Sigmoid colon (tissue), 7 donors: ENCODE results near the gene DIPK1C. TPM values are rescaled to one million over a fixed set of nuclear protein-coding genes. Genes with fewer than 3 reads are reported as not detected.

ENCODE experiments used
- DNase-seq: peaks from one replicate; pipeline ENCODE4 v3.0.0-alpha.2; 2019
- H3K27ac ChIP-seq, 4 donors: fragments of 200-600 bp; sonication (generic); one replicate each; pipeline ENCODE4 v1.5.1; 2016 to 2019; ENCODE audit warnings: mild to moderate bottlenecking in 1 of 4
- H3K27me3 ChIP-seq, 3 donors: fragments of 200-600 bp; sonication (generic); one replicate each; pipeline ENCODE4 v1.5.1; 2019; ENCODE audit warnings: mild to moderate bottlenecking in 1 of 3
- H3K36me3 ChIP-seq, 4 donors: fragments of 200-600 bp; sonication (generic); one replicate each; pipeline ENCODE4 v1.5.1; 2016 to 2019
- H3K4me1 ChIP-seq, 4 donors: fragments of 200-600 bp; sonication (generic); one replicate each; pipeline ENCODE4 v1.5.1; 2017 to 2019
- H3K4me3 ChIP-seq, 4 donors: fragments of 200-600 bp; sonication (generic); one replicate each; pipeline ENCODE4 v1.5.1; 2017 to 2019; ENCODE audit warnings: mild to moderate bottlenecking in 2 of 4, moderate library complexity in 1 of 4
- H3K9me3 ChIP-seq, 4 donors: fragments of 200-600 bp in 3 of 4; sonication (generic) in 3 of 4; one replicate each; pipeline versions ENCODE4 v1.5.1 to v1.6.1; 2013 to 2019
- CTCF ChIP-seq, 4 experiments: fragments of 450-650 bp in 3 of 4; fragments of 200-600 bp in 1 of 4; IDR thresholded peaks; one replicate each; pipeline ENCODE4 v1.5.1; 2016 to 2019; ENCODE audit warnings: antibody characterized with exemption in 4 of 4, mild to moderate bottlenecking in 3 of 4, moderate library complexity in 2 of 4
- EP300 ChIP-seq, 4 donors: sonication (generic); formaldehyde crosslinking; IDR thresholded peaks; one replicate each; pipeline ENCODE4 v1.6.1; 2017; ENCODE audit warnings: antibody characterized with exemption in 4 of 4
- POLR2A ChIP-seq, 2 donors: fragments of 450-650 bp; IDR thresholded peaks; one replicate each; pipeline ENCODE4 v1.6.1; 2016; ENCODE audit warnings: antibody characterized with exemption in 2 of 2, mild to moderate bottlenecking in 2 of 2, moderate library complexity in 2 of 2
- POLR2AphosphoS5 ChIP-seq, 4 donors: sonication (generic); formaldehyde crosslinking; IDR thresholded peaks; one replicate each; pipeline ENCODE4 v1.6.1; 2017; ENCODE audit warnings: antibody characterized with exemption in 4 of 4
- WGBS, 2 donors: extraction: QIAGEN DNeasy Blood & Tissue Kit; methylation state at CpG; one replicate each; pipeline ENCODE4 v1.1.7; 2013; 5-methylcytosine and 5-hydroxymethylcytosine counted together
- intact Hi-C: fragments of 100-400 bp; cut with DNase I; formaldehyde crosslinking; loops from one replicate; pipeline ENCODE4 v1.15.1; 2023
- polyA plus RNA-seq, 3 donors: library from polyadenylated mRNA; stranded (reverse); fragments of 200-250 nt; gene quantifications; one replicate each; pipeline ENCODE4 v1.2.3, GENCODE V29; 2013
- total RNA-seq, 4 donors: library from RNA; depleted of rRNA; stranded (reverse); fragments of >200 nt; gene quantifications; one replicate each; pipeline ENCODE4 v1.1.0, GENCODE V29; 2016
- donor health status: healthy with polysubstance abuse.
- donor health status: Bipolar disorder and iron deficiency.
- donor health status: healthy.

Gene DIPK1C
- total and polyA plus RNA-seq, 7 donors: 0.48 to 1.1 (median 0.95) TPM; not detected in 3

- H3K36me3 ChIP-seq: no peaks in the 10 kb centered on the region
- no peak for DNase-seq
- intact Hi-C loops: no loop called here
- H3K27ac ChIP-seq: no peak overlapping the region
- H3K9me3 ChIP-seq: no peaks in the 10 kb centered on the region
- H3K4me3 ChIP-seq: no peak overlapping the region
- no peaks in the 10 kb centered on the region for H3K27me3 ChIP-seq
- no peak for TF ChIP-seq EP300 (IDR thresholded peaks at IDR 0.05)
- no peak for TF ChIP-seq CTCF (IDR thresholded peaks at IDR 0.05)
- no peak for TF ChIP-seq POLR2AphosphoS5 (IDR thresholded peaks at IDR 0.05)
- TF ChIP-seq POLR2A (IDR thresholded peaks at IDR 0.05): no peak
- H3K4me1 ChIP-seq: no peaks in the 10 kb centered on the region
- 27 to 61% methylated on average over 1 of the region's 1 CpG for WGBS, 2 donors
Measured at GRCh38 chr18:74388227-74388626, 68.9 kb downstream of the DIPK1C start.

GRCh38 chr18:74387383-74387782, 69.7 kb downstream of the DIPK1C start:
- H3K4me1 ChIP-seq: no peaks in the 10 kb centered on the region
- H3K9me3 ChIP-seq: no peaks in the 10 kb centered on the region
- H3K36me3 ChIP-seq: no peaks in the 10 kb centered on the region
- no peak overlapping the region for H3K4me3 ChIP-seq
- 78 to 87% methylated on average over 6 of the region's 6 CpGs for WGBS, 2 donors
- intact Hi-C loops: no loop called here
- no peak overlapping the region for H3K27ac ChIP-seq
- TF ChIP-seq POLR2A (IDR thresholded peaks at IDR 0.05): no peak
- TF ChIP-seq POLR2AphosphoS5 (IDR thresholded peaks at IDR 0.05): peak in 1 of 4 donors; percentile 24
- DNase-seq: no peak
- H3K27me3 ChIP-seq: no peaks in the 10 kb centered on the region

Other genes with a start within 250 kb of the DIPK1C start
- gene CYB5A, start 165.3 kb downstream of the DIPK1C start, total RNA-seq: 100 to 1,000 TPM; 137 to 533 (median 241) TPM
- gene CYB5A, start 165.3 kb downstream of the DIPK1C start, polyA plus RNA-seq: 100 to 1,000 TPM; 141 to 213 (median 163) TPM
- not detected for gene C18orf63, start 141.5 kb downstream of the DIPK1C start, total RNA-seq
- gene C18orf63, start 141.5 kb downstream of the DIPK1C start, polyA plus RNA-seq: not detected
- gene CNDP2, start 39.1 kb upstream of the DIPK1C start, total RNA-seq: 10 to 100 TPM; 29.3 to 53.5 (median 46.4) TPM
- gene CNDP2, start 39.1 kb upstream of the DIPK1C start, polyA plus RNA-seq: 100 to 1,000 TPM; 114 to 179 (median 132) TPM
- not detected for gene CNDP1, start 77.2 kb upstream of the DIPK1C start, total RNA-seq
- gene CNDP1, start 77.2 kb upstream of the DIPK1C start, polyA plus RNA-seq: under 1 TPM in 2 of 3 donors, not detected in 1; 0.10 to 0.60 TPM
- gene ZNF407, start 140.6 kb upstream of the DIPK1C start, total RNA-seq: 10 to 100 TPM; 16.3 to 19.8 (median 18.1) TPM
- 1 to 10 TPM; 1.4 to 5.4 (median 1.8) TPM for gene ZNF407, start 140.6 kb upstream of the DIPK1C start, polyA plus RNA-seq